HUES6 (cell line): ENCODE measurements around the gene CYSTM1.
A peak's percentile ranks its signal among the peaks of the same experiment; 100 is the strongest.
"Not testable (repeated sequence)": the region's sequence is repeated elsewhere in the genome, so short reads cannot be mapped to it uniquely, and the experiment has no call there.

Experiments
- H3K27ac ChIP-seq: 2 replicates; pipeline ENCODE4 v1.7.0; 2013; ENCODE audit warnings: low read depth, mild to moderate bottlenecking, low read length, inconsistent platforms
- H3K27me3 ChIP-seq: 2 replicates; pipeline ENCODE4 v1.6.1; 2013; ENCODE audit warnings: low read length; ENCODE audit not compliant: control insufficient read depth, insufficient read depth
- H3K36me3 ChIP-seq: 2 replicates; pipeline ENCODE4 v1.6.1; 2013; ENCODE audit warnings: low read length; ENCODE audit not compliant: control insufficient read depth, insufficient read depth
- H3K4me1 ChIP-seq: 2 replicates; pipeline ENCODE4 v1.6.1; 2013; ENCODE audit warnings: low read length; ENCODE audit not compliant: control insufficient read depth, insufficient read depth
- H3K4me3 ChIP-seq: 2 replicates; pipeline ENCODE4 v1.5.1; 2013; ENCODE audit warnings: low read depth, low read length
- H3K9ac ChIP-seq: one replicate; pipeline ENCODE4 v1.6.1; 2013; ENCODE audit warnings: mild to moderate bottlenecking, low read length
- H3K9me3 ChIP-seq: 2 replicates; pipeline ENCODE4 v1.6.1; 2013; ENCODE audit warnings: low read depth, low read length; ENCODE audit not compliant: control insufficient read depth, insufficient read depth

The CYSTM1 gene

GRCh38 chr5:140150201-140150600 is 24.8 kb upstream of the CYSTM1 start:
- no peak overlapping the region for H3K27ac ChIP-seq
- peaks cover 25% of the 10 kb centered on the region for H3K4me1 ChIP-seq
- peaks cover 50% of the 10 kb centered on the region for H3K27me3 ChIP-seq
- no peak overlapping the region for H3K9ac ChIP-seq
- H3K36me3 ChIP-seq = no peaks in the 10 kb centered on the region
- no peaks in the 10 kb centered on the region for H3K9me3 ChIP-seq
- H3K4me3 ChIP-seq = no peak overlapping the region

- H3K9ac ChIP-seq = no peak overlapping the region
- peaks cover 25% of the 10 kb centered on the region for H3K4me1 ChIP-seq
- H3K9me3 ChIP-seq = no peaks in the 10 kb centered on the region
- peaks cover 38% of the 10 kb centered on the region for H3K27me3 ChIP-seq
- H3K4me3 ChIP-seq = no peak overlapping the region
- H3K27ac ChIP-seq = no peak overlapping the region
- no peaks in the 10 kb centered on the region for H3K36me3 ChIP-seq
Observed at GRCh38 chr5:140151144-140152021, 23.6 kb upstream of the CYSTM1 start.

GRCh38 chr5:140152022-140152999 is 22.7 kb upstream of the CYSTM1 start:
- H3K9ac ChIP-seq = no peak overlapping the region
- no peak overlapping the region for H3K27ac ChIP-seq

DNA sequence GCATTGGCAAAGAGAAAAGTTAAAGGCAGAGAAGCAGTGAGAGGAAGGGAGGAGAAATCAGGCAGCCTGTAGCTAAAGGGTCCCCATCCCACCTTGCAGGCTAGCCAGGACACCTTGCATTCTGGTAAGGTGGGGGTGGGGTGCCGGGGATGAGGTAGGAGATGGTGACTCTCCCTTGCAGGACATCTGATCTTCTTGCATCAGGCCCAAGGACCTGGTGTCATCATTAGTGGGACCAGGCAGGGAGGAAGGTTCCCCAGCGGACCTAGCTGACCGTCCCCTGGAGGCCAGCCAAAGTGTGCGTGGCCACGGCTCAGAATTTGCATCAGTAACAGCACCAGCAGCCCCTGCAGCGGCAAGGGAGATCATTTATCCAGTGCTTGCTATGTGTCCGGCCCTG is 21.7 kb upstream of the CYSTM1 start:
- no peaks in the 10 kb centered on the region for H3K9me3 ChIP-seq
- no peak overlapping the region for H3K27ac ChIP-seq
- no peaks in the 10 kb centered on the region for H3K36me3 ChIP-seq
- H3K4me1 ChIP-seq = peaks cover 26% of the 10 kb centered on the region
- H3K9ac ChIP-seq = no peak overlapping the region
- peaks cover 20% of the 10 kb centered on the region for H3K27me3 ChIP-seq
- no peak overlapping the region for H3K4me3 ChIP-seq

More at GRCh38 chr5:140152022-140152999, 22.7 kb upstream of the CYSTM1 start:
- Histone ChIP-seq H3K36me3 (no peaks in the 10 kb centered on the region), H3K9me3 (no peaks in the 10 kb centered on the region), H3K4me3 (no peak overlapping the region), H3K27me3 (peaks cover 29% of the 10 kb centered on the region), H3K4me1 (peaks cover 26% of the 10 kb centered on the region)

DNA sequence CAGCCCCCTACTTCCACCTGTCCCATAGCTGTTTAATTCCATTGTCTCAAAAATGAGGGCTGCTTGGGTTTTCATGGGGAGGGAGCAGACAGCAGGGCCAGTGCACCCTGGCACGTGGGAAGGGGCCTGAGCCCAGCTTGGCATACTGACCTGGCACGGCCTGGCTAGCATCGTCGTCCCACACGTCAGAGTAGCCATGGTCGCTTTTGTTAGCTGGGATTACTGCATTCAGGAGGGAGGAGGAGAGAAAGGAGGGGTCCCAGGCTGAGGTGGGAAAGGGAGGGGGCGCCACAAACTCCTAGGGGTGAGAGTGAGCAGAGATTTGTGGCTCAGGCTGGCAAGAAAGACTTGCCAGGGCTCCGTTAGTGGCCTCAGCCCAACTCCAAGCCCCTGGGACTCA is 21.1 kb upstream of the CYSTM1 start:
- H3K4me3 ChIP-seq = no peak overlapping the region
- no peak overlapping the region for H3K9ac ChIP-seq
- H3K27me3 ChIP-seq = peaks cover 14% of the 10 kb centered on the region
- no peak overlapping the region for H3K27ac ChIP-seq
- no peaks in the 10 kb centered on the region for H3K36me3 ChIP-seq
- H3K4me1 ChIP-seq = peaks cover 26% of the 10 kb centered on the region
- H3K9me3 ChIP-seq = no peaks in the 10 kb centered on the region

DNA sequence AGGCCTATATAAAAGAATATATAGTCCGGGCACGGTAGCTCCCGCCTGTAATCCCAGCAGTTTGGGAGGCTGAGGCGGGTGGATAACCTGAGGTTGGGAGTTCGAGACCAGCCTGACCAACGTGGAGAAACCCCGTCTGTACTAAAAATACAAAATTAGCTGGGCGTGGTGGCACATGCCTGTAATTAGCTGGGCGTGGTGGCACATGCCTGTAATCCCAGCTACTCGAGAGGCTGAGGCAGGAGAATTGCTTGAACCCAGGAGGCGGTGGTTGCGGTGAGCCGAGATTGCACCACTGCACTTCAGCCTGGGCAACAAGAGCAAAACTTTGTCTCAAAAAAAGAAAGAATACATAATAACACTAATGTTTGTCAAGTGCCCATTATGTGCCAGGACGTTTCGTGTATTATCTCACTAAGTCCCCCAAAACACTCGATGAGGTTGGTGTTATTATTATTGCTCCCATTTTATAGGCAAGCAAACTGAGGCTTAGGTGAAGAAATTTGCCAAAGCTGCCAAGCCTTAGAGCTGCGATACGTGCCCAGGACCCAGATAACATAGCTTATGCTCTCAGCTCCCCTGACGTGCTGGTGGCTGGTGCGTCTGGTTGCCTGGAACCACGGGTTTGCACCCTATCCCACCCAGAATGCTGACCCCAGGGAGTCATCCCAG is 20.1 kb upstream of the CYSTM1 start:
- not testable (repeated sequence) for H3K27ac ChIP-seq, H3K4me3 ChIP-seq, H3K9ac ChIP-seq, H3K9me3 ChIP-seq, H3K36me3 ChIP-seq
- Histone ChIP-seq H3K27me3 (peaks cover 12% of the 10 kb centered on the region), H3K4me1 (peaks cover 26% of the 10 kb centered on the region)

GRCh38 chr5:140157032-140157781 is 17.8 kb upstream of the CYSTM1 start:
- H3K4me1 ChIP-seq = peaks cover 22% of the 10 kb centered on the region
- peaks cover 12% of the 10 kb centered on the region for H3K27me3 ChIP-seq
- no peaks in the 10 kb centered on the region for H3K9me3 ChIP-seq
- peak overlapping the region; percentile 53 for H3K4me3 ChIP-seq
- no peak overlapping the region for H3K27ac ChIP-seq
- H3K36me3 ChIP-seq = no peaks in the 10 kb centered on the region
- no peak overlapping the region for H3K9ac ChIP-seq

DNA sequence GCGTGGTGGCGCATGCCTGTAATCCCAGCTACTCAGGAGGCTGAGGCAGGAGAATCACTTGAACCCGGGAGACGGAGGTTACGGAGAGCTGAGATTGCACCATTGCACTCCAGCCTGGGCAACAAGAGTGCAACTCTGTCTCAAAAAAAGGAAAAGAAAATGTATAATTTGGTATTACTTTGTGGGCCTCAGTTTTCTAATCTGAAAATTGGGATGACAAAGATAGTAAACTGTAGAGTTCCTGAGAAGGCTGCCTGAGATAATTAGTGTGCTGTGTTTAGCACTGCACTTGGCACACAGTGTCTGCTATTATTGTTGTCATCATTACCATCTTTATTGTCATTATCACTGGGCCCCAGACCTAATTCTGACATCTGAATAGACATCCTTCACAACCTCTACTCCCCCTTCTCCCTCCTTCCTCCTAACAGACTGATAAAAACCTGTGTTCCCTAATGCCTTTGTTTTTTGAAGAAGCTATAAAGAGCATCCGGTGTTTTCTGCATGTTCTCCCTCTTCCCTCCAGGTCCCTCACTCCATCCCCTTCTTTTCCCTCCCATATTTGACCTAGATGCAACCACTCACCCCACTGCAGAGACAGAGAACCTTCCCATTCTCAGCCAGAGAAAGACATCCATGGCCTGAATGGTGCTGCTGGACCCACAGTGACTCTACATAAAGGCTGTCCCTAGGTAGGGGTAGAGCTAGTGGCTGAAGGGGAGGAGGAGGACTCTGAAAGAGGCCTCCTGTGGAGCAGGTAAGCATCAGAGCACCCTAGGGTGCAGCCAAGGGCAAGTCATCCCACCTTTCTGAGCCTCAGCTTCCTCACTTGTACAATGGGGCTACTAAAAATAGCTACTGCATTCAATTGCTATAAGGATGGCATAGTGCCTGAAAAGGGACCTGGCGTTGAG is 15.7 kb upstream of the CYSTM1 start:
- Histone ChIP-seq H3K27ac (no peak overlapping the region), H3K4me1 (peaks cover 4% of the 10 kb centered on the region), H3K4me3 (no peak overlapping the region), H3K36me3 (no peaks in the 10 kb centered on the region), H3K27me3 (peaks cover under 1% of the 10 kb centered on the region; the same call in 1 of the 2 replicates), H3K9ac (no peak overlapping the region), H3K9me3 (no peaks in the 10 kb centered on the region)

GRCh38 chr5:140162275-140162674 is 12.7 kb upstream of the CYSTM1 start:
- H3K27ac ChIP-seq = no peak overlapping the region
- H3K27me3 ChIP-seq = no peaks in the 10 kb centered on the region
- no peaks in the 10 kb centered on the region for H3K36me3 ChIP-seq
- H3K9me3 ChIP-seq = no peaks in the 10 kb centered on the region
- H3K9ac ChIP-seq = no peak overlapping the region
- H3K4me3 ChIP-seq = no peak overlapping the region
- H3K4me1 ChIP-seq = peaks cover 10% of the 10 kb centered on the region; the same call in 1 of the 2 replicates
